Measurements from ENCODE around the gene SLAIN2. TPM values are rescaled to one million over a fixed set of nuclear protein-coding genes. Genes with fewer than 3 reads are reported as not detected.

Gene SLAIN2
- total RNA-seq, 1 donor from 2014 or later, result 36.5 TPM

- DNase-seq (ENCODE audit: low read depth), result no peak
Measured at GRCh38 chr4:48370260-48371134, 29.2 kb downstream of the SLAIN2 start.

GRCh38 chr4:48372272-48372671, 30.9 kb downstream of the SLAIN2 start:
- DNase-seq (ENCODE audit: low read depth), result peak; percentile 39

- peak; percentile 34 for DNase-seq (ENCODE audit: low read depth)
Measured at GRCh38 chr4:48375651-48376304, 34.4 kb downstream of the SLAIN2 start.

- no peak for DNase-seq (ENCODE audit: low read depth)
Measured at GRCh38 chr4:48379587-48380180, 38.4 kb downstream of the SLAIN2 start.

- no peak for DNase-seq (ENCODE audit: low read depth)
Measured at GRCh38 chr4:48380583-48381167, 39.3 kb downstream of the SLAIN2 start.

- DNase-seq (ENCODE audit: low read depth), result peak; percentile 25
Measured at GRCh38 chr4:48388525-48389154, 47.3 kb downstream of the SLAIN2 start.

GRCh38 chr4:48396043-48396442, 54.7 kb downstream of the SLAIN2 start:
- DNase-seq (ENCODE audit: low read depth), result no peak

GRCh38 chr4:48400416-48400815, 59.1 kb downstream of the SLAIN2 start:
- no peak for DNase-seq (ENCODE audit: low read depth)

GRCh38 chr4:48403358-48403757, 62.0 kb downstream of the SLAIN2 start:
- DNase-seq (ENCODE audit: low read depth), result no peak

- no peak for DNase-seq (ENCODE audit: low read depth)
Measured at GRCh38 chr4:48403779-48404178, 62.5 kb downstream of the SLAIN2 start.

GRCh38 chr4:48405924-48406323, 64.6 kb downstream of the SLAIN2 start:
- DNase-seq (ENCODE audit: low read depth), result no peak

GRCh38 chr4:48409203-48409602, 67.9 kb downstream of the SLAIN2 start:
- no peak for DNase-seq (ENCODE audit: low read depth)

- DNase-seq (ENCODE audit: low read depth), result no peak
Measured at GRCh38 chr4:48410812-48411211, 69.5 kb downstream of the SLAIN2 start.

GRCh38 chr4:48420144-48420543, 78.8 kb downstream of the SLAIN2 start:
- DNase-seq (ENCODE audit: low read depth), result no peak

- DNase-seq (ENCODE audit: low read depth), result no peak
Measured at GRCh38 chr4:48421101-48421500, 79.8 kb downstream of the SLAIN2 start.

- DNase-seq (ENCODE audit: low read depth), result no peak
Measured at GRCh38 chr4:48428926-48429325, 87.6 kb downstream of the SLAIN2 start.

GRCh38 chr4:48429709-48430474, 88.6 kb downstream of the SLAIN2 start:
- DNase-seq (ENCODE audit: low read depth), result no peak

- no peak for DNase-seq (ENCODE audit: low read depth)
Measured at GRCh38 chr4:48431401-48431800, 90.1 kb downstream of the SLAIN2 start.

GRCh38 chr4:48432017-48432416, 90.7 kb downstream of the SLAIN2 start:
- no peak for DNase-seq (ENCODE audit: low read depth)

GRCh38 chr4:48436318-48436717, 95.0 kb downstream of the SLAIN2 start:
- DNase-seq (ENCODE audit: low read depth), result no peak

- no peak for DNase-seq (ENCODE audit: low read depth)
Measured at GRCh38 chr4:48439988-48440387, 98.7 kb downstream of the SLAIN2 start.
